HG03280 (cell line): ENCODE measurements around the gene DKK3.

Source experiments
- ATAC-seq: cut with Tn5 transposase; IDR thresholded peaks from one replicate; pipeline ENCODE4 v1.9.1; 2021; ENCODE audit warnings: mild to moderate bottlenecking, moderate library complexity; ENCODE audit not compliant: unreplicated experiment

Gene DKK3

GRCh38 chr11:12005476-12005875 lies 3.0 kb downstream of the DKK3 start:
- no peak for ATAC-seq

- ATAC-seq = no peak
Observed at GRCh38 chr11:12005061-12005460, 3.4 kb downstream of the DKK3 start.

- ATAC-seq = no peak
Observed at GRCh38 chr11:12003815-12004214, 4.6 kb downstream of the DKK3 start.

DNA sequence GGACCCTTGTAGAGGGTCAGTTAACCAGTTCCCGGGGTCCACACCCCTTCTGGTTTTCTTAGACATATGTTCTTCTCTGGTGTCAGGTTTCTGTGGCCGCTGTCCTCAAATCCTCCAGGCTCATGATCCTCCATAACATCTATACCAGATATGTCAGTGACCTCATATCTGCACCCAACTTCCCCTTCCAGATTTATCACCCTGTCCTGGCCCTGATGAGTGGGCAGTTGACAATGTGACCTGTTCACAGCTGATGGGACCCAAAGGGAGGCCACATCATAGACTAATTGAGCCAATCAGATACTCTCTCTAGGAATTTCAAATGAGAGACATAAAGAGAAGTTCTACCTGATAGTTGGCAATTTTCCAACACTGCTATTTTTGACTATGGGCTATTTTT lies 5.1 kb downstream of the DKK3 start:
- ATAC-seq = no peak

DNA sequence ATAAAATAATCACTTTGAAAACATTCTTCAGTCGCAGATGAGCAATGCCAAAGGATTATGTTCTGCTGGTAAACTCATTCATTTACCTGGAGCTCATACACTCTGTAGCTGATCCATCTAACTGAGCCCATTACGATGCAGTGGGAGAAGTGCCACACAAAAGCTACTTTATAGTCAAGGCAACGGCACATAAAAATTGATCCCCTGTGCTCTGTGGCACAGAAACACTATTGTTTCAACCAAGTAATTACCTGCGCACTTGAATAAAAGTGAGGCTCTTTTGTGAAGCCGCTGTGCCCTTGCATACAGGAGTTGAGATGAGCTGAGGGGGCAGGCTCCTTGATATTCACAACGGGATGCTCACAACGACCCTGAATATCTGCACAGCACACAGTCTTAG lies 7.2 kb downstream of the DKK3 start:
- no peak for ATAC-seq

GRCh38 chr11:11998091-11998781 lies 10.2 kb downstream of the DKK3 start:
- no peak for ATAC-seq

- no peak for ATAC-seq
Observed at GRCh38 chr11:11997049-11997322, 11.4 kb downstream of the DKK3 start.

DNA sequence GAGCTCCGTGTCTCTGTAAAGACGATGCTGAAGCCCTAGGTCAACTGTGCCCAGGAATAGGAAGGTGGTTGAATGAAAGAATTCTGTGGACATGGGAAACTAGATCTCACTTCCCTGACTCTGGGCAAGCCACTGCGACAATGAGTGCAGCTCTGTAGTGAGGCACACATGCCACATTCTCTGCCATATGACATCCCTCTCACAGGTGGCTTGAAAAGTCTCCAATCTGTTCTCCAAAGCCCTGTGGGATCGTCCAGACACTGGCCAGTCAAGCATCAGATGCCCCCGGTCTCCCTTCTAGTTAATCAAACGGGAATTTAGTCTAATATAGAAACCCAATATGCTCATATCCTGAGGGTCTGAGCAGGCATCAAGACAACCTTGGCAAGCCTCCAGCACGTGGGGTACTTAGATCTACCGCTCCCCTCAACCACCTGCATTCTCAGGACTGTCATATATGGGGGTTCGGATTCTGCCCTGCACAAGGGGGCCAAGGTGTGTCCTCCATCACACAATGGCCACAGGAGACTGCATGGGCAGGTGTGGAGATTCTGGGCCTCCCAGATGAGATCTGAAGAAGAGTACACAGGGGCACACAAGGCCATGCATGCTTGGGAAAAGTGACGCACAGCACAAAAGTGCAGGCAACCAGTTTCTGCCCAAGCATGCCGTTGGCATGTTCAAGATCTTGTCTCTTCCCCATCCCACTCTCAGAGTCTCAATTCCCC lies 11.9 kb downstream of the DKK3 start:
- ATAC-seq = no peak

GRCh38 chr11:11995601-11996000 lies 12.8 kb downstream of the DKK3 start:
- ATAC-seq = no peak

- ATAC-seq = no peak
Observed at GRCh38 chr11:11993839-11994238, 14.6 kb downstream of the DKK3 start.

DNA sequence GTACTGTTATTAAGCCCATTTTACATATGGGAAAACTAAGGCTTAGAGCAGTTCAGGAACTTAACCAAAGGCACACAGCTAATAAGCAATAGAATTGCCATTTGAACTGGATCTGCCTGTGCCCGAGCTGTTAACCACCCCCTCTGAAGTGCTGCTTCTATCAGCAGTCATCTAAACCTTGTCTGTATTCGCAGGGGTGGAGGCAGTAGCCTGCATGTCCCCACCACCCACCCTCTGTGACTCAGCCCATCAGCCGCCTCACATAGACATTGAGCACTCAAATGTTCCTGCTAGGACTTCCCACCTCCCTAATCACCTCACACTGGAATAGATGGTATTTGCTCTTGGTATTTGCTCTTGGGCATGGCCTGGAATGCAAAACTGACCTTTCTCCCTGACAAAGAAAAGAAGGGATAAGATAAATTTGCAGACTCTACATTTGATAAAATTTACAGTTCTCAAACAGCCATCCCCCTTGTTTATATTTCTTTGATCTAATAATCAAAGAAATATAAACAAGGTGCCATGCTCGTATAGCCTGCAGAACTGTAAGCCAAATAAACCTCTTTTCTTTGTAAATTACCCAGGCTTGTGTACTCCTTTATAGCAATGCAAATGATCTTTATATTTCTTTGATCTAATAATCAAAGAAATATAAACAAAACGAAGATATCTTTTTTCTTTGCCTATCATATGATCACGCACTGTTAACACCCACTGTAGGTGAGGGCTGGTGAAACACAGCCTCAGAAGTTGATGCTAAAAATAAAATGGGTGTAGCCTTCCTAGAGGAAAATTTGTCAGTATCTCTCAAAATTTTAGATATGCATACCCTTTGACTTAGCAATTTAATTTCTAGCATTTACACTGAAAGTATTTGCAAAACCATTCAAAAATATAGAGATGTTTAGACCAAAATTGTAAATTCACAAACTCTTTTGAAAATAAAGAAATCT lies 15.9 kb downstream of the DKK3 start:
- ATAC-seq = no peak

DNA sequence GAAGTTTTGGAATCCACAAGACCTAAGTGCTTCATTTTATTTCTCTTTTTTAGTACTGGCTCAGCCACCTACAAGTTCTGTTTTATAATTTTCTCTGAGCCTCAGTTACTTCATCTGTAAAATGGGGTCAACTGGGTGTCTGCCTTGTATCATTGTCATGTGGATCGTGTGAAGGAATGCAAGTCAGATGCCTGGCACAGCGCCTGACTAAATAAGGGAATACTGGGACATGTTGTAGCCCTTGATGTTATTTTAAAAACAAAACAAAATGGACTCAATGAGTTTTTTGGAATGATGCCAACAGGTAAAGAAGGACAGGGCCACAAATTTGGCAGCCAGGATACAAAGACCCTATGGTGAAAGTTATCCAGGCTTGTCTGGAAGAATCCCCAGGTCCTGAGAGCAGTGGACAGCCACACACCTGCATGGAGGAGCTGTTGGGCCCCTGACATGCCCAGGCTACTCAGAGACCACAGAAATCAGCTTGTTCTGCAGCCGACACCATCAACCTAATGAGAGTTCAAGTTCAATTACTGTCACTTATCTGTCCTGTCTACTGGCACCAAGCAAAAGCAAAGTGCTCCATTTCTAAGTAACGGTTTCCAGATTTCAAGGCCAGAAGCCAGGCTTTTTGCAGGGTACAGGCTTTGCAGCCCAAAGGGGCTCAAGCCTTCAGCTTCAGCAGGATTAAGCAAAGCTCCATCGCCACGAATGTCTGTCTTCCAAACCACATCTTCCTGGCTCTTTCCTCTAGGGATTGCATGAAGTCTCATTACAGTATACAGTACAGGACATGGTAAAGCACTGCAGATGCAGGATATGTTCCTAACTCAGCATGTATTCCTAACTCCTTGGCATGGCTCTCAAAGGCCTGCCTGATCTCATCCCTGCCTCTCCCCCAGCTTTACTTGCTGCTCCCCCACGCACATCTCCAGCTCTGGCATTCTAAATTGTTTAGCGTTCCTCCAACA lies 18.4 kb downstream of the DKK3 start:
- no peak for ATAC-seq

DNA sequence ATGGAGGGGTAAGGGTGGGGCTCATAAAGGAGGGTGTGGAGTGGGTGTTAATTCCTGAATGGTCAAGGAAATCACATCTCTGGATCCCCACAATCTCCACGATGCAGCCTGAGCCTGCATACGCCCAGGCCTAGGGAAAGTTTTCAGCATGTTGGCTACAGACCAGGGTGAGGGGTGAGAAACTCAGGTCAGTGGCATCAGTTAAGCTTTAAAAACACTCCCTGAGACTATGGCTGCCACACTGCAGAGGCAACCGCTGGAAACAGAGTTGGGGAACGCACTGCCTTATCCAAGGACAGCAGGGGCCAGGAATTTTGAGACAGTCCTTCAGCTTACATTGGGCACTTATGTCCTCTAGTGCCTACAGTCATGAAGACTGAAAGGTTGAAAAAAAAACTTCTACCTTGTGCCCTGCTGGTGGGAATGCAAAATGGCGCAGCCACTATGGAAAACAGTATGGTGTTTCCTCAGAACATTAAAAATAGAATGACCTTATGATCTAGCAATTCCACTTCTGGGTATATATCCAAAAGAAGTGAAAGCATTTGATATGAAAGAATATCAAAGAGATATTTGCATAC lies 19.7 kb downstream of the DKK3 start:
- ATAC-seq = no peak

- ATAC-seq = no peak
Observed at GRCh38 chr11:11988099-11988651, 20.3 kb downstream of the DKK3 start.

- no peak for ATAC-seq
Observed at GRCh38 chr11:11987503-11988022, 20.9 kb downstream of the DKK3 start.

DNA sequence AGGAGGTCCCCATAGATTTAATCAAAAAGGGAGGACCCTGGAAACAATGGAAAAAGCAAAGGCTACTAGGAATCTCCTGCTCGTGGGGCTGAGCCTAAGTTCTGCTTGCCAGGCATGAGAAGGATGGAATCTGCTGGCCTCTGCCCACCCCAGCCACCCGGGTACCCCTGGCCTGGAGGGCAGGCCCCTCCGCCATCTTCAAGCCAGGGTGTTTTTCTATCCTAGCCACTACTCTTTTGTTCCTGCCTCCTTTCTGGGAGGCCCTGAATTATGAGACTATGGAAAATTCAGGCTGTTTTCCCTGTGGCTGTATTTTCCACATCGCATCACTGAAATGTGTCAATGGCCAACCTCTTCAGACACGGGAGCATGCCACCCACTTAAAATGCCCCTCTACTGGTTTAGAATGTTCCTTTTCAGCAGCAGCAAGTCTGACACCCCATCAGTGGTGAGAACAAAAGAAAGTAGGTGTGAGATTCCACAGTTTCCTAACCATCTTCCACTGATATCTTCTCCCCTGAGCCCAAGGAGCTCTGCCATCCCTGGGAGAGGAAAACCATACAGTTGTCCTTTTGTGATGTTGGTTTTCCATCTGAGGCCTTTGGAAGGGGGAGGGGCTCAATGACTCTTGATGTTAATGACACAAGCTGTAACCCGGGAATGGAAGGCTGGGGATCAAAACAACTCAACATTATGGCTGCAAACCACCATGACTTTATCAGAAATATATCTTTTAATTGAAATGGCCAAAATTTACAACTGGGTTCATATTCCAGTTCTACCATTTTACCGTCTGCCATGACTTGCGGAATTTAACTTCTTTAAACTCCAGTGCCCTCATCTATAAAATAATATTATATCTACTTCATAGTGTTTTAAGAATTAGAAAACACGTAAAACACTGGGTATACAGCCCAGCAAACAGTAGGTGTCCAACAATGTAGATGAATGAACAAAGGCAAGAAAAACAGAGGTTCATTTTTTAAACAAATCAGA lies 22.2 kb downstream of the DKK3 start:
- ATAC-seq = no peak

DNA sequence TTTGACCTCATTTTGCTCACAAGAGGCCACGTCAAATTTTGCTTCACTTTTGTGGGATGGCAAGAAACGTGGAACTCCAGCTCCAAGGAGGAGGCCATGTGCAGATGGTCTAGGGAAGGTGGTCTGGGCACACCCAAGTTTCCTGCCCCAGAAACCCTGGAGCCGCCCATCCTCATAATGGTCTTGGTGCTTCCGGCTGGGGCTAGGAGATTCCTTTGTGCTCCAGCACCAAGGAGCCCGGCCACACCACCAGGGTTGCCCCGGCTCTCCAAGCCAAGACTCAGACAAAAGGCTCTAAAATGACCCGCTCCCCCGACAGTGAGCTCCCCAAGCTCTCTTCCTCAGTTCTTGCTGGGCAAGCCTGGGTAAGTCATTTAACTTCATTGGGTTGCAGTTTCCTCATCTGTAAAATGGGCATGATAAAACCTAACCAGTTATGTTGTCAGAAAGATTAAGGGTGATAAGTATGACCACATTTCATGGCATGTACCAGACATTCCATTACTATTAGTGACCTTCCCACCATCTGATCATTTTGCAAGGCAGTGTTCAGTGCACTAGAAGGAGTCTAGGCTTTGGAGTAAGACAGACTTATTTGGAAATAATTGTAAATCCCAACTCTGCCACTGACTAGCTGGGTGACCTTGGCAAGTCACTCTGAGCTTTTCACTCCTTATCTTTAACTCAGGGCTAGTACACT lies 23.3 kb downstream of the DKK3 start:
- no peak for ATAC-seq

DNA sequence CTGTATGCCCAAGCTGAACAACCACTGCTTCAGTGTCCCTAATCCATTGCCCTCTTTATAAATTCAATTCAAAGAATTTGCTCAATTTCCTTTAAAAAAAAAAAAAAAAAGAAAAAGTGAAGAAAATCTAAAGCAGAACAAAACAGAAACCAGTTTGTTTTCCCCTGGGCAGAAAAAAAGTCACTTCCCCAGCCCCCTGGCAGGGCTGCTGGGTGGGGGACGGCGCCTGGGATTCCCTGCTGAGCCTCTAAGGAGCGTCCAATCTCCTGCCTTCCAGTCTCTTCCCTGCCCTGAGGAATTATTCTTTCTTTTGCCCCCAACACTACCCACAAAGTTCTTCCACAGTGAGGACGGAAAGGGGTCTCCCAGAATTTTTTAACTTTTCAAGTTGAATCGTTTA lies 23.9 kb downstream of the DKK3 start:
- no peak for ATAC-seq
